Measurements from ENCODE around the gene SFSWAP.
"Not testable (repeated sequence)": the region's sequence is repeated elsewhere in the genome, so short reads cannot be mapped to it uniquely, and the experiment has no call there.

Gene SFSWAP

GRCh38 chr12:131700271-131700670 is 10.6 kb upstream of the SFSWAP start:
- Mint-ChIP-seq H3K27ac (no peak overlapping the region), H3K4me1 (ENCODE audit: low read depth in 2 of 2) (no peaks in the 10 kb centered on the region), H3K9me3 (peaks cover 4 to 8% of the 10 kb centered on the region in 2 donors), H3K36me3 (ENCODE audit: insufficient read depth) (no peaks in the 10 kb centered on the region), H3K4me3 (no peak overlapping the region), H3K27me3 (peaks cover 13 to 32% of the 10 kb centered on the region in 2 donors)
- DNase-seq (no peak), ATAC-seq (replicated peaks) (no peak)

DNA sequence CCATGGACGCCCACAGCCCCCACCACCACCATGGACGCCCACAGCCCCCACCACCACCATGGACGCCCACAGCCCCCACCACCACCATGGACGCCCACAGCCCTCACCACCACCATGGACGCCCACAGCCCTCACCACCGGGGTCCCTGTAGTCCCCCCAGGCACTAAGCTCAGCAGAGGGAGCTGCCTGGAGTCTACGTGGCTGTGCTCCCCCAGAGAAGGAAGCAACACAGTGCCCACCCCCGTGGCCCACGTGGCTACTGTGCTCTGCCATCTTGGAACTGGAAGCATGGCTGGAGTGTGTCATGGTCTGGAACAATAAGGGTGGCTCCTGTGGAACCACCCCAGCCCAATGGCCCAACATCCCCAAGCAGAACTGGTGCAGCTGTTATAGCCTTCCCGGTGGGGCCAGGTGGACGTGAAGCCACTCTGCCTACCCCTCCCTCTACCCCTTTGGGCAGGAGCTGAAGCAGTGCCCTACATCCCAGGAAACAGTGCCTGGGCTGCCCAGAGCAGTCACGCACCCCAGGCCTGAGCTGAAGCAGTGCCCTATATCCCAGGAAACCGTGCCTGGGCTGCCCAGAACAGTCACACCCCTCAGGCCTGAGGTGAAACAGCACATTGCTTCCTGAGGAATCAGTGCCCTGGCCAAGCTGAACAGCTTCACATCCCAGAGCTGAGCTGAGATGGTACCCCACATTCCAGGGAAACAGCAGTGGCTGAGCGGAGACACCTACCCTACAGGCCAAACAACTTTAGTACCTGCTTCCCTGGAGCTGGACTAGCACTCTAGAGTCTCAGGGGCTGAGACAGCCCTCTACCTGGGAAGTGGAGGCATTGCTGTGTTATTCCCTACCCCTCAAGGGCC is 9.0 kb upstream of the SFSWAP start:
- no peak overlapping the region for H3K27ac Mint-ChIP-seq
- DNase-seq (no peak), ATAC-seq (replicated peaks) (no peak)
- H3K4me3 Mint-ChIP-seq, result no peak overlapping the region
- H3K9me3 Mint-ChIP-seq, result peaks cover 4 to 8% of the 10 kb centered on the region in 2 donors
- H3K36me3 Mint-ChIP-seq (ENCODE audit: insufficient read depth), result no peaks in the 10 kb centered on the region
- no peaks in the 10 kb centered on the region for H3K4me1 Mint-ChIP-seq (ENCODE audit: low read depth in 2 of 2)
- H3K27me3 Mint-ChIP-seq, result peaks cover 5 to 22% of the 10 kb centered on the region in 2 donors

GRCh38 chr12:131702573-131702877 is 8.4 kb upstream of the SFSWAP start:
- DNase-seq, result no peak
- Mint-ChIP-seq H3K4me1 (ENCODE audit: low read depth in 2 of 2) (no peaks in the 10 kb centered on the region), H3K27ac (no peak overlapping the region), H3K36me3 (ENCODE audit: insufficient read depth) (no peaks in the 10 kb centered on the region), H3K4me3 (no peak overlapping the region), H3K9me3 (peaks cover 4 to 8% of the 10 kb centered on the region in 2 donors), H3K27me3 (peaks cover 5 to 22% of the 10 kb centered on the region in 2 donors)
- no peak for ATAC-seq (replicated peaks)

DNA sequence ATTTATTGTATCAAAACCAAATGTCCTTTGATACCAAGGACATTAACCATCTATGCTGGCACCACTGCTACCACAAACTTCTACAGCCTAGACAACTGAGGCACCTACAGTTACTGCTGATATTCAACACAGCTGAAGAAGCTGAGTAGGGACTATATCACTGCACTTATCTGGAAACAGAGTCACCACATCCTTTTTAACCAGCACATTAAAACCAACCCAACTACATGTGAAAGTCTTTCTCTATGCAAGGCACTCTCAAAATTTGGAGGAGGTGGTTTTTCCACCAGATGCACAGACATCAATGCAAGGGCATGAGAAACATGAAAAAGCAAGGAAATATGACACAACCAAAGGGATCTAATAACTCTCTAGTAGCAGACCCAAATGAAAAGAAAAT is 7.7 kb upstream of the SFSWAP start:
- peaks cover 4 to 8% of the 10 kb centered on the region in 2 donors for H3K9me3 Mint-ChIP-seq
- no peak overlapping the region for H3K27ac Mint-ChIP-seq
- no peaks in the 10 kb centered on the region for H3K36me3 Mint-ChIP-seq (ENCODE audit: insufficient read depth)
- DNase-seq (no peak), ATAC-seq (replicated peaks) (no peak)
- no peak overlapping the region for H3K4me3 Mint-ChIP-seq
- H3K4me1 Mint-ChIP-seq (ENCODE audit: low read depth in 2 of 2), result no peaks in the 10 kb centered on the region
- peaks cover 3 to 22% of the 10 kb centered on the region in 2 donors for H3K27me3 Mint-ChIP-seq

GRCh38 chr12:131704509-131704908 is 6.4 kb upstream of the SFSWAP start:
- peaks cover 2% of the 10 kb centered on the region for H3K36me3 Mint-ChIP-seq (ENCODE audit: insufficient read depth)
- H3K27ac Mint-ChIP-seq, result no peak overlapping the region
- peaks cover 4 to 8% of the 10 kb centered on the region in 2 donors for H3K9me3 Mint-ChIP-seq
- peaks cover 0 to 14% of the 10 kb centered on the region in 2 donors for H3K27me3 Mint-ChIP-seq
- no peak for ATAC-seq (replicated peaks)
- no peak for DNase-seq
- H3K4me3 Mint-ChIP-seq, result no peak overlapping the region
- no peaks in the 10 kb centered on the region for H3K4me1 Mint-ChIP-seq (ENCODE audit: low read depth in 2 of 2)

GRCh38 chr12:131706709-131707108 is 4.2 kb upstream of the SFSWAP start:
- Mint-ChIP-seq H3K4me1 (ENCODE audit: low read depth in 2 of 2) (peaks cover 8 to 12% of the 10 kb centered on the region in 2 donors), H3K36me3 (ENCODE audit: insufficient read depth) (peaks cover 18% of the 10 kb centered on the region)
- H3K4me3 Mint-ChIP-seq; H3K9me3 Mint-ChIP-seq; H3K27ac Mint-ChIP-seq; H3K27me3 Mint-ChIP-seq; DNase-seq; ATAC-seq (replicated peaks): not testable (repeated sequence)

DNA sequence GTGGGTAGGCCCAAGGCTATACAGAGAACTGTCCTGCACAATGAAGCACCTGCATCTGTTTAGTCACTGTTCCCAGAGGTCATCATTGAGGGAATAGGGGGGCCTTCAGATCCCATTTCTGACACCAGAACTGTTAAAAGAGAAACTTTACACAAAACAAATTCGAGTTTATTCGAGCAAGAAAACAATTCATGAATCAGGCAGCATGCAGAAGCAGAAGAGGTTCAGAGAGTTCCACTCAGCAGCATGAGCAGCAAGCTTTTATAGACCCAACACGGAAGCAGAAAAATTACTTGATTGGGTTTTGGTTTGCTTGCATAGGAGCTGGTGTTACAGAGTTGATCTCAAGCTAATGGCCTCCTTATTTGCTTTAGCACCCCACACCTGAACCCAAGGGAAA is 1.7 kb upstream of the SFSWAP start:
- ATAC-seq (replicated peaks), result no peak
- Mint-ChIP-seq H3K4me3 (peak overlapping the region; percentile 93 to 98), H3K27ac (peak overlapping the region in 1 of 2 donors; percentile 99)

DNA sequence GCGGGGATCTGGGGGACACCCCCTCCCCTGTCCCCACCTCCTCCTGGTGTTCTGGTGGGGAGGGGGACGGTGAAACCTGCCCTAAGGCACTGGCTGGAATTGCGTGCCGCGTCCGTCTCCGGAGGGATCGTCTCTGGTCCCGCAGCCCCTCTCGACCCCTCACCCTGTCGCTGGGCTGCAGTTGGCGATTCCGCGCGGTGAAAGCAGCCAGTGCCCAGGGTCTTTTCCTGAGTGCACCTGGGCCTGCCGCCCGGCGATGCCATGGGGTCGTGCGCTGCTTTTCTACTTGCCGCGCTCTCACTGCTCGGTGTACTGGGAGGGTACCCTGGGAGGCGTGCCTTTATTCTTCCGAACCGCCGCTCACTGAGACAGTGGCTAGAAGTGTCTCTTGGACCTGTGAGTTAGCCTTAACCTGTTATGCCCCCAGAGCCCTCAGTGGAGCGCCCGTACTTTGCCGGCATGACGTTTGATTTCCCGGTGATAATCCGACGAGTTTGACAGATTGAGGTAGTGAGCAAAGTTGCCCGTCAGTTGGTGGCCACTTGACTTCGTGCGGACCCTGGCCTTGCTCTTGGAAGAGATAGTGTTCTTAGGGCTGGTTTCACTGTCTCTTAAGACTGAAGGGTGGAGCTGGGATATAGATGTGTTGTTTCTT is 788 bp downstream of the SFSWAP start:
- H3K9me3 Mint-ChIP-seq, result no peaks in the 10 kb centered on the region
- H3K36me3 Mint-ChIP-seq (ENCODE audit: insufficient read depth), result peaks cover 55% of the 10 kb centered on the region
- DNase-seq, result no peak
- H3K27me3 Mint-ChIP-seq, result no peaks in the 10 kb centered on the region
- H3K4me1 Mint-ChIP-seq (ENCODE audit: low read depth in 2 of 2), result peaks cover 16 to 24% of the 10 kb centered on the region in 2 donors
- no peak for ATAC-seq (replicated peaks)
- peak overlapping the region; percentile 99 to 100 for H3K27ac Mint-ChIP-seq
- peak overlapping the region; percentile 93 to 98 for H3K4me3 Mint-ChIP-seq

More for the DNA sequence above, 1.7 kb upstream of the SFSWAP start:
- DNase-seq, result no peak
- H3K36me3 Mint-ChIP-seq (ENCODE audit: insufficient read depth), result peaks cover 32% of the 10 kb centered on the region
- H3K27me3 Mint-ChIP-seq, result no peaks in the 10 kb centered on the region
- peaks cover 4 to 8% of the 10 kb centered on the region in 2 donors for H3K9me3 Mint-ChIP-seq
- peaks cover 16 to 24% of the 10 kb centered on the region in 2 donors for H3K4me1 Mint-ChIP-seq (ENCODE audit: low read depth in 2 of 2)

- H3K9me3 Mint-ChIP-seq, result no peaks in the 10 kb centered on the region
- H3K36me3 Mint-ChIP-seq (ENCODE audit: insufficient read depth), result peaks cover 72% of the 10 kb centered on the region
- H3K27ac Mint-ChIP-seq, result no peak overlapping the region
- ATAC-seq (replicated peaks) (no peak), DNase-seq (no peak)
- H3K4me1 Mint-ChIP-seq (ENCODE audit: low read depth in 2 of 2), result peaks cover 16 to 24% of the 10 kb centered on the region in 2 donors
- H3K27me3 Mint-ChIP-seq, result no peaks in the 10 kb centered on the region
- peak overlapping the region in 1 of 2 donors; percentile 15 for H3K4me3 Mint-ChIP-seq
These were observed 2.5 kb downstream of the SFSWAP start for GRCh38 chr12:131713349-131713748.

- Mint-ChIP-seq H3K9me3 (no peaks in the 10 kb centered on the region), H3K4me3 (no peak overlapping the region), H3K4me1 (ENCODE audit: low read depth in 2 of 2) (peaks cover 16 to 22% of the 10 kb centered on the region in 2 donors), H3K36me3 (ENCODE audit: insufficient read depth) (peaks cover 81% of the 10 kb centered on the region), H3K27me3 (no peaks in the 10 kb centered on the region), H3K27ac (no peak overlapping the region)
- ATAC-seq (replicated peaks), result no peak
- DNase-seq, result no peak
These were observed 3.9 kb downstream of the SFSWAP start for GRCh38 chr12:131714759-131715158.

GRCh38 chr12:131716282-131716681 is 5.4 kb downstream of the SFSWAP start:
- no peak for DNase-seq
- Mint-ChIP-seq H3K9me3 (no peaks in the 10 kb centered on the region), H3K4me3 (no peak overlapping the region), H3K27ac (no peak overlapping the region), H3K36me3 (ENCODE audit: insufficient read depth) (peaks cover 85% of the 10 kb centered on the region), H3K27me3 (no peaks in the 10 kb centered on the region), H3K4me1 (ENCODE audit: low read depth in 2 of 2) (peaks cover 15 to 16% of the 10 kb centered on the region in 2 donors)
- no peak for ATAC-seq (replicated peaks)

GRCh38 chr12:131720241-131720640 is 9.4 kb downstream of the SFSWAP start:
- no peak for DNase-seq
- no peak overlapping the region for H3K4me3 Mint-ChIP-seq
- ATAC-seq (replicated peaks), result no peak
- no peaks in the 10 kb centered on the region for H3K27me3 Mint-ChIP-seq
- peaks cover 88% of the 10 kb centered on the region for H3K36me3 Mint-ChIP-seq (ENCODE audit: insufficient read depth)
- no peaks in the 10 kb centered on the region for H3K9me3 Mint-ChIP-seq
- no peak overlapping the region for H3K27ac Mint-ChIP-seq
- peaks cover 8 to 16% of the 10 kb centered on the region in 2 donors for H3K4me1 Mint-ChIP-seq (ENCODE audit: low read depth in 2 of 2)

DNA sequence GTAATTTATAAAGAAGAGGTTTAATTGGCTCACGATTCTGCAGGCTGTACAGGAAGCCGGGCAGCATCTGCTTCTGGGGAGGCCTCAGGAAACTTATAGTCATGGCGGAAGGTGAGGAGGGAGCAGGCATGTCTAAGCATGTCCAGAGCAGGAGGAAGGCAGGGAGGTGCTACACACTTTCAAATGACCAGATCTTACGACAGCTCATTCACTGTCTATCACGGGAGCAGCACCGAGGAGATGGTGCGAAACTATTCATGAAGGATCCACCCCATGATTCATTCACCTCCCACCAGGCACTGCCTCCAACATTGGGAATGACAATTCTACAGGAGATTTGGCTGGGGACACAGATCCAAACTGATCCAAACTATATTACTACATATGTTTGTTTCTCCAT is 10.0 kb downstream of the SFSWAP start:
- ATAC-seq (replicated peaks) (no peak), DNase-seq (no peak)
- Mint-ChIP-seq H3K27ac (no peak overlapping the region), H3K4me3 (no peak overlapping the region), H3K4me1 (ENCODE audit: low read depth in 2 of 2) (peaks cover 8 to 16% of the 10 kb centered on the region in 2 donors), H3K27me3 (no peaks in the 10 kb centered on the region), H3K9me3 (no peaks in the 10 kb centered on the region), H3K36me3 (ENCODE audit: insufficient read depth) (peaks cover 88% of the 10 kb centered on the region)

- Mint-ChIP-seq H3K27me3 (no peaks in the 10 kb centered on the region), H3K36me3 (ENCODE audit: insufficient read depth) (peaks cover 88% of the 10 kb centered on the region), H3K27ac (peak overlapping the region in 1 of 2 donors; percentile 1), H3K4me3 (no peak overlapping the region), H3K4me1 (ENCODE audit: low read depth in 2 of 2) (peaks cover 8 to 16% of the 10 kb centered on the region in 2 donors), H3K9me3 (no peaks in the 10 kb centered on the region)
- ATAC-seq (replicated peaks) (no peak), DNase-seq (no peak)
These were observed 10.7 kb downstream of the SFSWAP start for GRCh38 chr12:131721548-131721947.
